ENCODE measurements around the gene DCTPP1.

The DCTPP1 gene

DNA sequence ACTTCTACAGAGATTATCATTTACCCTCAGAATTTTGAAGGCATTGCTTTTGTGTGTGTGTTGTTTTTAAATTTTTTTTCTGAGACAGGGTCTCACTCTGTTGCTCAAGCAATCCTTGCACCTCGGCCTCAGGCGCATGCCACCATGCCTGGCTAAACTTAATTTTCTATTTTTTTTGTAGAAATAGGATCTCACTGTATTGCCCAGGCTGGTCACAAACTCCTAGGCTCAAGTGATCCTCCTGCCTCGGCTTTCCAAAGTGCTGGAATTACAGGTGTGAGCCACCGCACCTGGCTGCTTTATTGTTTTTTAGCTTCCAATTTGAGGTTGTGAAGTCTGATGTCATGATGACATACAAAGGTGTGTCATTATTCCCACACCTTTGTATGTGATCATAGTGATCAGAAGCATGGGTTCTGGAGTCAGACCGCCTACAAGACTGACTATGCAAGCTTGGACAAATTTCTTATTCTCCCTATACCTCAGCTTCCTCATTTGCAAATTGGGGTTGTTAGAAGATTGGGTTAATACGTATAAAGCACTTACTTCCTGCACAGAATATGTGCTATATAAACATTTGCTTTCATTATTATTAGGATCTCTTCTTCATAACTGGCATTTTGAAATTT, 10.0 kb upstream of the DCTPP1 start:
- no peak for DNase-seq (ENCODE audit: low spot score)
- no peak overlapping the region for H3K27ac Mint-ChIP-seq
- H3K4me3 Mint-ChIP-seq = no peak overlapping the region
- no peaks in the 10 kb centered on the region for H3K9me3 Mint-ChIP-seq
- H3K36me3 Mint-ChIP-seq (ENCODE audit: low read depth) = peaks cover 22% of the 10 kb centered on the region
- H3K4me1 Mint-ChIP-seq (ENCODE audit: low read depth) = peaks cover 24% of the 10 kb centered on the region
- H3K27me3 Mint-ChIP-seq (ENCODE audit: low read depth) = no peaks in the 10 kb centered on the region

GRCh38 chr16:30438835-30439234, 9.0 kb upstream of the DCTPP1 start:
- no peaks in the 10 kb centered on the region for H3K9me3 Mint-ChIP-seq
- H3K4me3 Mint-ChIP-seq = no peak overlapping the region
- no peak for DNase-seq (ENCODE audit: low spot score)
- no peak overlapping the region for H3K27ac Mint-ChIP-seq
- peaks cover 24% of the 10 kb centered on the region for H3K4me1 Mint-ChIP-seq (ENCODE audit: low read depth)
- H3K36me3 Mint-ChIP-seq (ENCODE audit: low read depth) = peaks cover 13% of the 10 kb centered on the region
- no peaks in the 10 kb centered on the region for H3K27me3 Mint-ChIP-seq (ENCODE audit: low read depth)

- Mint-ChIP-seq H3K27me3 (ENCODE audit: low read depth) (no peaks in the 10 kb centered on the region), H3K9me3 (no peaks in the 10 kb centered on the region), H3K27ac (no peak overlapping the region), H3K4me1 (ENCODE audit: low read depth) (peaks cover 17% of the 10 kb centered on the region), H3K4me3 (no peak overlapping the region), H3K36me3 (ENCODE audit: low read depth) (peaks cover 3% of the 10 kb centered on the region)
- DNase-seq (ENCODE audit: low spot score) = no peak
These were observed 7.7 kb upstream of the DCTPP1 start for GRCh38 chr16:30437511-30438046.

- Mint-ChIP-seq H3K4me1 (ENCODE audit: low read depth) (peaks cover 14% of the 10 kb centered on the region), H3K4me3 (no peak overlapping the region), H3K9me3 (no peaks in the 10 kb centered on the region), H3K27me3 (ENCODE audit: low read depth) (no peaks in the 10 kb centered on the region), H3K27ac (peak overlapping the region; percentile 38), H3K36me3 (ENCODE audit: low read depth) (no peaks in the 10 kb centered on the region)
- DNase-seq (ENCODE audit: low spot score) = peak; percentile 81
These were observed 5.0 kb upstream of the DCTPP1 start for GRCh38 chr16:30434852-30435251.

- Mint-ChIP-seq H3K27ac (no peak overlapping the region), H3K36me3 (ENCODE audit: low read depth) (peaks cover 14% of the 10 kb centered on the region), H3K27me3 (ENCODE audit: low read depth) (no peaks in the 10 kb centered on the region), H3K9me3 (no peaks in the 10 kb centered on the region), H3K4me3 (no peak overlapping the region), H3K4me1 (ENCODE audit: low read depth) (peaks cover 29% of the 10 kb centered on the region)
- no peak for DNase-seq (ENCODE audit: low spot score)
These were observed 669 bp upstream of the DCTPP1 start for GRCh38 chr16:30430428-30430970.

DNA sequence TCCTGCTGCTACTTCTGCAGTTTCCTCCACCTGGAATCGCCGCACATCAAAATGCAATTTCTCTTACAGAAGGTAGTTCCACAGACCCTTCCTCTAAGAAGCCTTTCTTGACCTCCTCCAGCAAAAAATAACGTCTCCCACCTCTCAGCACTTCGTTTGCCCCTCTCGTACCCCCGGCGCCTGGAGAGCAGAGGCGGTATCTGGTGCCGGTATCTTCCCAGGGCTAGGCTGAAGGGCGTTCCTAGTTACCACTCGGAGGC, 482 bp downstream of the DCTPP1 start:
- Mint-ChIP-seq H3K27ac (no peak overlapping the region), H3K4me1 (ENCODE audit: low read depth) (peaks cover 22% of the 10 kb centered on the region), H3K36me3 (ENCODE audit: low read depth) (peaks cover 20% of the 10 kb centered on the region), H3K9me3 (no peaks in the 10 kb centered on the region), H3K4me3 (no peak overlapping the region), H3K27me3 (ENCODE audit: low read depth) (no peaks in the 10 kb centered on the region)
- no peak for DNase-seq (ENCODE audit: low spot score)

- no peaks in the 10 kb centered on the region for H3K27me3 Mint-ChIP-seq (ENCODE audit: low read depth)
- peaks cover 17% of the 10 kb centered on the region for H3K4me1 Mint-ChIP-seq (ENCODE audit: low read depth)
- H3K4me3 Mint-ChIP-seq = peak overlapping the region; percentile 9
- H3K27ac Mint-ChIP-seq = peak overlapping the region; percentile 16
- no peaks in the 10 kb centered on the region for H3K9me3 Mint-ChIP-seq
- DNase-seq (ENCODE audit: low spot score) = no peak
- peaks cover 28% of the 10 kb centered on the region for H3K36me3 Mint-ChIP-seq (ENCODE audit: low read depth)
These were observed 1.8 kb downstream of the DCTPP1 start for GRCh38 chr16:30428055-30428454.

- peaks cover 26% of the 10 kb centered on the region for H3K4me1 Mint-ChIP-seq (ENCODE audit: low read depth)
- no peaks in the 10 kb centered on the region for H3K9me3 Mint-ChIP-seq
- no peak overlapping the region for H3K27ac Mint-ChIP-seq
- peaks cover 39% of the 10 kb centered on the region for H3K36me3 Mint-ChIP-seq (ENCODE audit: low read depth)
- no peaks in the 10 kb centered on the region for H3K27me3 Mint-ChIP-seq (ENCODE audit: low read depth)
- no peak for DNase-seq (ENCODE audit: low spot score)
- no peak overlapping the region for H3K4me3 Mint-ChIP-seq
These were observed 8.8 kb downstream of the DCTPP1 start for GRCh38 chr16:30421010-30421409.

DNA sequence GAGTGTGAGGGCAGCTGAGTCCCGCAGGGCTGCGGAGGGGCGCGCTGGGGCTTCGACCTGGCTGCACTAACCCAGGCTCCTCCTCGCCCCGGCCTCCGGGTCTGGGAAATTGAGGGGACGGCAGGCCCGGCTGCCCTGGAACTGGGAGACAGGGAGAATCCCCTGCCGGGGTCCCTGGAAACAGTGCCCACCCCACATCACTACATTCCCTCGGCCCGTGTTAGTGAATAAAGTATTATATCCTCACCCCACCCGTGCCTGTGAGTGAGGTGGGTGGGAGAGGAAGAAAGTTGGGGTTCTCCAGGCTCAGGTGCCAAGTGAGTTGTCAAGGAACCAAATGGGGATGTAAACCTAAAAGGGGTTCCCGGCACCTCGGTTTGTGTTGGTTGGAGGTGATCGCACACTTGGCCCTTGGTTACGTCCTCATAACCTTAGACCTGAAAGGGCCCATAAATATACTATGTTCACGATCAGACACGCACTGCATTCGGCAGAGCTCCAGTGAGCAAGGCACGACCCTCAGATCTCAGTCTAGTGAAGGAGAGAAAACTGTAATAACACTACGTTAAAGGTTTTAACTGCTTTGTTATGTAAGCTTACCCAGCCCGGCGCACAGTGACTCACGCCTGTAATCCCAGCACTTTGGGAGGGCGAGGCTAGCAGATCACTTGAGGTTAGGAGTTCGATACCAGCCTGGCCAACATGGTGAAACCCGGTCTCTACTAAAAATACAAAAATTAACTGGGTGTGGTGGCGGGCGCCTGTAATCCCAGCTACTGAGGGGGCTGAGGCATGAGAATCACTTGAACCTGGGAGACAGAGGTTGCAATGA, 11.3 kb downstream of the DCTPP1 start:
- no peaks in the 10 kb centered on the region for H3K27me3 Mint-ChIP-seq (ENCODE audit: low read depth)
- DNase-seq (ENCODE audit: low spot score) = no peak
- no peaks in the 10 kb centered on the region for H3K9me3 Mint-ChIP-seq
- H3K4me3 Mint-ChIP-seq = peak overlapping the region; percentile 70
- peak overlapping the region; percentile 75 for H3K27ac Mint-ChIP-seq
- peaks cover 30% of the 10 kb centered on the region for H3K36me3 Mint-ChIP-seq (ENCODE audit: low read depth)
- peaks cover 28% of the 10 kb centered on the region for H3K4me1 Mint-ChIP-seq (ENCODE audit: low read depth)

- Mint-ChIP-seq H3K27ac (no peak overlapping the region), H3K4me3 (peak overlapping the region; percentile 70), H3K9me3 (no peaks in the 10 kb centered on the region), H3K4me1 (ENCODE audit: low read depth) (peaks cover 28% of the 10 kb centered on the region), H3K36me3 (ENCODE audit: low read depth) (peaks cover 28% of the 10 kb centered on the region), H3K27me3 (ENCODE audit: low read depth) (no peaks in the 10 kb centered on the region)
- peak; percentile 91 for DNase-seq (ENCODE audit: low spot score)
These were observed 12.1 kb downstream of the DCTPP1 start for GRCh38 chr16:30417529-30418349.

- no peak for DNase-seq (ENCODE audit: low spot score)
- no peaks in the 10 kb centered on the region for H3K27me3 Mint-ChIP-seq (ENCODE audit: low read depth)
- peaks cover 29% of the 10 kb centered on the region for H3K36me3 Mint-ChIP-seq (ENCODE audit: low read depth)
- H3K4me1 Mint-ChIP-seq (ENCODE audit: low read depth) = peaks cover 29% of the 10 kb centered on the region
- peak overlapping the region; percentile 64 for H3K27ac Mint-ChIP-seq
- no peaks in the 10 kb centered on the region for H3K9me3 Mint-ChIP-seq
- H3K4me3 Mint-ChIP-seq = peak overlapping the region; percentile 8
These were observed 13.0 kb downstream of the DCTPP1 start for GRCh38 chr16:30416624-30417528.

- Mint-ChIP-seq H3K27ac (peak overlapping the region; percentile 24), H3K27me3 (ENCODE audit: low read depth) (no peaks in the 10 kb centered on the region), H3K9me3 (no peaks in the 10 kb centered on the region), H3K36me3 (ENCODE audit: low read depth) (peaks cover 25% of the 10 kb centered on the region), H3K4me3 (no peak overlapping the region), H3K4me1 (ENCODE audit: low read depth) (peaks cover 29% of the 10 kb centered on the region)
- DNase-seq (ENCODE audit: low spot score) = no peak
These were observed 13.7 kb downstream of the DCTPP1 start for GRCh38 chr16:30416047-30416603.

DNA sequence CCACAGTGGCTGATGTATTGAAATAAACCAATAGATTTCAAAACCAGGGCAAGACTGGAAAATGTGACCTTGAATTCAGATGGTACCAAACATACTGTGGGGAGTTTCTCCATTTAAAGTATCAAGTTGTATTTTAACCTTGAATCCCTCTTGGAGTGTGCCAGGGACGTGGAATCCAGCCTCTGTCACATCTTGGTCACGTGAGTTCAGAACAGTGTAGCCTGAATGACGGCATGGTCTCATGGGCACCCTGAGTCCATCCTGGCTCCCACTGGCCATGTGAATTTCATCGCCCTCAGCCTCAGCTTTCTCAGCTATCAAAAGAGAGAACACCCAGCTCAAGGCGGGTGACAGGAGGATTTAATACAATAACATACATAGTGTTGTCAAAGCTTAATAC, 15.7 kb downstream of the DCTPP1 start:
- Mint-ChIP-seq H3K4me1 (ENCODE audit: low read depth) (peaks cover 31% of the 10 kb centered on the region), H3K36me3 (ENCODE audit: low read depth) (peaks cover 18% of the 10 kb centered on the region), H3K27ac (peak overlapping the region; percentile 40), H3K4me3 (no peak overlapping the region), H3K9me3 (no peaks in the 10 kb centered on the region), H3K27me3 (ENCODE audit: low read depth) (no peaks in the 10 kb centered on the region)
- no peak for DNase-seq (ENCODE audit: low spot score)

All from T-helper 2 cell treated with Interferon-gamma antibody and Interleukin-4, amounts not matched to agents 5 μg/mL and 100 μg/mL, for 36 hours (primary cell).